G401 (cell line): ENCODE results near the gene COG1. TPM values are rescaled to one million over a fixed set of nuclear protein-coding genes. Genes with fewer than 3 reads are reported as not detected.
A peak's percentile ranks its signal among the peaks of the same experiment; 100 is the strongest.

Source experiments
- DNase-seq: peaks from one replicate; pipeline ENCODE4 v3.0.0-alpha.2; 2015; ENCODE audit warnings: low spot score
- in situ Hi-C: cut with HindIII; loops from 2 replicates; pipeline ENCODE4 v1.10.0; 2016; ENCODE audit warnings: low sequenced_read_pairs, mixed read lengths
- total RNA-seq: library from RNA; depleted of rRNA; stranded (reverse); fragments of >200 nt; shearing (Covaris generic); gene quantifications from 2 replicates; pipeline ENCODE4 v1.2.3, GENCODE V29; 2014

Gene COG1
- total RNA-seq, 1 experiment from 2014 or later, result 10.8 TPM

DNA sequence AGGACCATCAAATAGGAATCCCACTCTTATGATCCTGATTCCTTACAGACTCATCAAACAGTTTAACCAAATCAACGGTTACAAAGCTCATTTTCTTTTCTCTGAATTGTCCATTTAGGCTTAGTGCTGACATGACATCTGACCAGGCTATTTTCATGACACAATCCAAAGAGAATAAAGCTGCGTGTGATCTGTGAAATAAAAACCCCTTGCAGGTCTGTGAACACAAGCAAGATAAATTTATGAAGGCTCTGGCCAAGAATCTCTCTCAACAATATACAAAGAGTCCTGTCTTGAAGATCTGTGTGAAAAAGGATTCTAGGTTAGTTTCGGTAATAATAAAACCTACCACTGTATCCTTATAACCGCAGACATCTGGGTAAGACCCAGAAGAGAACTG is 22.0 kb downstream of the COG1 start:
- no peak for DNase-seq
- in situ Hi-C loops, result no loop called here

DNA sequence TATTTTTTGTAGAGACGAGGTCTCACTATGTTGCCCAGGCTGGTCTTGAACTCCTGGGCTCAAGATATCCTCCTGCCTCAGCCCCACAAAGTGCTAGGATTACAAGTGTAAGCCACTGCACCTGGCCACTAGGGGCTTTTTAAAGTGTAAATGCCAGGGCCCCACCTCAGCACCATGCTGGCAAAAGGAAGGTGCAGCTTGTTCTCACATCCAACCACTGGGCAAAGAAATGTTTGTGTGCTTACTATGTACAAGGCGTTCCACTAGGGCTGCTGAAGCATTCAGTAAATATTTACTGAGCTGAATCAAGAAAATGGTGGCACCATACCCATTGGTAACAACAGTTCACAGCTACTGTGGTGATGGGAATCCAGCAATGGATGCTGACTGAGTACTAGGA is 22.6 kb downstream of the COG1 start:
- in situ Hi-C loops, result no loop called here
- no peak for DNase-seq

DNA sequence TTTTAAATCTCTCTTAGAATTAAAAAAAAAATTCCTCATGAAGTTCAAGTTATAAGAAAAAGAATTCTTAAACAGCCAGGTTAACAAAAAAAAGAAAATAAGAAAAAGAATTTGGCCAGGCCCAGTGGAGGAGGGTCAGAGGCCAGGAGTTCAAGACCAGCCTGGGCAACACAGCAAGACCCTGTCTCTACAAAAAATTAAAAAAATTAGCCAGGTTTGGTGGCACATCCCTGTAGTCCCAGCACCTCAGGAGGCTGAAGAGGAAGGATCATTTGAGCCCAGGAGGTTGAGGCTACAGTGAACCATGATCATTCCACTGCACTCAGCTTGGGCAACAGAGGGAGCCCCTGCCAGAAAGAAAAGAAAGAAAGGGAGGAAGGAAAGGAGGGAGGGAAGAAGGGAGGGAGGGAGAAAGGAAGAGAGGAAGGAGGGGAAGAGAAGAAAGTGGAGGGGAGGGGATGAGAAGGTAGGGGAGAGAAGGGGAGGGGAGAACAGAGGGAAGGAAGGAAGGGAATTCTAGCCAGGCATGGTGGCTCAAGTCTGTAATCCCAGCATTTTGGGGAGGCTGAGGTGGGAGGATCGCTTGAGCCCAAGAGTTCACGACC is 30.9 kb downstream of the COG1 start:
- DNase-seq, result no peak
- in situ Hi-C loops, result no loop called here

DNA sequence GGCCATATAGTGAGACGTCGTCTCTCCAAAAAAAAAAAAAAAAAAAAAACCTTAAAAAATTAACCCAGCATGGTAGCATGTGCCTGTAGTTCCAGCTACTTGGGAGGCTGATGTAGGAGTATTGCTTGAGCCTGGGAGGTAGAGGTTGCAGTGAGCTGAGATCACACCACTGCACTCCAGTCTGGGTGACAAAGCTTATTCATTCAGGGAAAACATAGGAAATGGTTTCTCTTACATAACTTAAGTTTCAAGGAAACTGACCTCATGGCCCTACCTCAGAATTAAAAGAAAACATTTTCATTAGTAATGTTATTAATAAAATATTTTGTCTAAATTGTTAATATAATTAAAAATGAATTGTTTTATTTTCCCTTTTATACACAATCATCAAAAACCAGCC is 31.4 kb downstream of the COG1 start:
- in situ Hi-C loops, result no loop called here
- DNase-seq, result no peak

GRCh38 chr17:73224663-73225305 is 31.9 kb downstream of the COG1 start:
- in situ Hi-C loops, result no loop called here
- DNase-seq, result no peak

- in situ Hi-C loops, result no loop called here
Measured at GRCh38 chr17:73226556-73227172, 33.8 kb downstream of the COG1 start.

DNA sequence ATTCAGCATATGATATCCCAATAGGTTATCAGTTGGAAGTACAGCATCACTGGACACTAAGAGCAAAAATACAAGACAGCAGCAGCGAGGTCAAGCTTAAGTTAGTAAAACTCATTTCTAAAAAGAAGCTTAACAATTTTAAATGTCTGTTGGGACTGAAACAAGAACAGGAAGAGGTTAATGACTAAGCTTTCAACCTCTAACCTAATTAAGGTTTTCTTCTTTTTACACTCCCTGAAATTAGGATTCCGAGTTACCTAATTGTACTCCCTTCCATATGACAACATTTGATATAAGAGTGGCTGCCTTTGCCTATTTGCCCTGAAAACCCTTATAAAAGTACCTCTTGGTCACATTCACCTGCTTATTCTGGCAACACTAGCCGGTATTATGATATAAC is 34.5 kb downstream of the COG1 start:
- no peak for DNase-seq

More at GRCh38 chr17:73226556-73227172, 33.8 kb downstream of the COG1 start:
- DNase-seq, result no peak

DNA sequence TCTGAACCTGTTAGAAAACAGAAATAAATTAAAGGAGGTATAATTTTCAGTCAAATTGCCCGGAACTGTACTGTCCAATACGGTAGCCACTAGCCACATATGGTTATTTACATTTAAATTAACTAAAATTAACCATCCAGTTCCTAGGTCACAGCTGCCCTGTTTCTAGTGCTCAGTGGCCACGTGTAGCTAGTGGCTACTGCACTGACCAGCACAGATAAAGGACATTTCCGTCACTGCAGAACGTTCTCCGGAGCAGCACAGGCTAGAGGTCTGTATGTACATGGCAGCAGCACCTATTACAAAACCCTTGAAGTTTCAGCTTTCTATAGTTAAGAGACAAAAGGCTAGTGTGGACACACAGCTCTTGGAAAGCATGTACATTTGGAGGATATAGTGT is 35.1 kb downstream of the COG1 start:
- in situ Hi-C loops, result no loop called here
- DNase-seq, result no peak

More for the DNA sequence above, 34.5 kb downstream of the COG1 start:
- in situ Hi-C loops, result no loop called here

GRCh38 chr17:73228748-73229236 is 35.9 kb downstream of the COG1 start:
- in situ Hi-C loops, result no loop called here
- no peak for DNase-seq

DNA sequence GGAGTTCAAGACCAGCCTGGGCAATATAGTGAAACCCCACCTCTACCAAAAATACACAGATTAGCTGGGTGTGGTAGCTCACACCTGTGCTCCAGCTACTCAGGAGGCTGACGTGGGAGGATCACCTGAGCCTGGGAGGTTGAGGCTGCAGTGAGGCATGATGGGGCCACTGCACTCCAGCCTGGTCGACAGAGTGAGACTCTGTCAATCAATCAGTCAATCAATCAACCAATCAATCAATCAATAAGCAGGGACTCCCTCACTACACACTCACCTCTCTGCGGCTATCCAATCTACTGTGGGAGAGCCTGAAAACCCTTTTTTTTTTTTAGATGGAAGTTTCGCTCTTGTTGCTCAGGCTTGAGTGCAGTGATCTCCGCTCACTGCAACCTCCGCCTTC is 37.2 kb downstream of the COG1 start:
- in situ Hi-C loops, result no loop called here
- no peak for DNase-seq

- in situ Hi-C loops, result no loop called here
- peak; percentile 44 for DNase-seq
Measured at GRCh38 chr17:73231395-73231794, 38.5 kb downstream of the COG1 start.

DNA sequence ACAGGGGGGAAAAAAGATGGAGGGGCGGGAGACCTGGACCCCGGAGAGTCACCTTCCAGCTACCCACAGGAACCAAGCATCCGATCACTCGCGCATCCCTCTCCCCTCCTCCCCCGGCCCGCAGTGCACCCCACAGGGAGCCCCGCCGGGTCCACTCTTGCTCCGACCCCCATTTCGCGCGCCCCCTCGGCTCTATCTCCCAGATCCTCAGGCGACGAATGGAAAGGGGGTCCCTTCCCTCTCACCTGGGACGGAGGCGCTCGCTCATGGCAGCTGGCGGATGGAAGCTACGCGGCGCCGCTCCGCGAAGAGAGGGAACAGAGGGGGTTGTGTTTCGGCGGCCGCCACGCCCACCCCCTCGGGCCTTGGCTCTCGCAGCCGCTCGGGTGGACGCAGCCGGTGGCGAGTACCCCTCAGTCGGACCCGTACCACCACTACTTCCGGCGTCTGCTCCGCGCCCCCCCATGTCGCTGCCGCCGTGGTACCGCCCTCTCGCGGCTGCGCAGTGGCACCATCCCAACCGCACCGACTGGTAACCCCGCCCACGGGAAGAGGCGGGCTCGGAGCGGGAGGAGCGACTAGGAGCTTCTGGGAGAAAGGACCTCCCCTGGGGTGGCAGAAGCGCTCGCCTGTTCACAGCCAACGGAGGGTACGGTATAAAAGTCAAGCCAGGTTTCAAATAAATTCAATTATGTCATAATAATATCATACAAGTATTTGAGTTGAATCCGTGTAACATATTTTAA is 39.2 kb downstream of the COG1 start:
- DNase-seq, result peak; percentile 96
- in situ Hi-C loops, result no loop called here

DNA sequence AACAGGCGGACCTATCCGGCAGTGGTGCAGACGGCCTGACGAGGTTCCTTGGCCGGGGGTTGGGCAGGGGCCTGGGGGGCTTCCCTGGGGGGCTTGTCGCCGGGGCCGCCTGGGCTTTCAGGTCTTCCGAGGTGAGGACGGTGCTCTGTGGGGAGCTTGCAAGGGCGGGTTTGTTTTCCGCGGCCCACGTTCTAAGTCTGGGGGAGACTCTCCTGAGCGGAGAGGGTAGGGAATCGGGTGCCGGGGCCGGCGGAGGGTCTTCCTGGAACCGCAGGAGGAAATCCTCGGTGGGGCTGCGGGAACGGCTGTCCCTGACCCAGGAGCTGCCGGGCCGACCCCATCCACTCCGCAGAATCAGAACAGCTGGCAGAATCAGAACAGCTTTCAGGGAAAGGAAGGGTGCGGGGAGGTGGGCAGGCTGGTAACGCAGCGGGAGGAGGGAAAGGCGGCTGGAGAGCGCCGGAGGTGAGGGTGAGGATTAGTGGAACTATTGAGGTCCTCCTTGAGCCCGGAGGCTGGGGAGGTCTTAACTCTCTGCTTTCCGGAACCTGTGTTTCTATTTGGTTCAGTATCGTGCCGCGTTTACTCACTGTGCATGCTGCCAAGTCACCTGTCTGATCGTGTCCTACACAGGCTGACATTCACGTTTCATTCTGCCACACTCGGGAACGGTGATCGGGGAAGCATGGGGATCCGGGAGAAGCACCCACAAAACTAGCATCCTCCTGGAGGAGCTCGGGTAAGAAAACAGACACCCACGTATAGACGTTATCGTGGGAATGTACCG is 39.9 kb downstream of the COG1 start:
- peak; percentile 61 for DNase-seq
- in situ Hi-C loops, result no loop called here

DNA sequence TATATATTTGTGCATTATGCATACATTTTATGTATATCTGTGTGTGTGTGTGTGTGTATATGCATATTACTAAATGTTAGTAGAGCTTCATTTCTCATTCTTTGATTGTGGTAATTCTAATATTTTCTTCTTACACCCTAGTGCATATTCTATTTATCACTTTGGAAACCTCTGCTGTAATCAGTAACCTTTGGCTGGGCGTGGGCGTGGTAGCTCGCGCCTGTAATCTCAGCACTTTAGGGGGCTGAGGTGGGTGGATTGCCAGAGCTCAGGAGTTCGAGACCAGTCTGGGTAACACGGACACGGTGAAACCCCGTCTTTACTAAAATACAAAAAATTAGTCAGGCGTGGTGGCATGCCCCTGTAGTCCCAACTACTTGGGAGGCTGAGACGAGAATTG is 41.9 kb downstream of the COG1 start:
- in situ Hi-C loops, result no loop called here
- DNase-seq, result no peak

- no peak for DNase-seq
- in situ Hi-C loops, result no loop called here
Measured at GRCh38 chr17:73237714-73238113, 44.9 kb downstream of the COG1 start.

DNA sequence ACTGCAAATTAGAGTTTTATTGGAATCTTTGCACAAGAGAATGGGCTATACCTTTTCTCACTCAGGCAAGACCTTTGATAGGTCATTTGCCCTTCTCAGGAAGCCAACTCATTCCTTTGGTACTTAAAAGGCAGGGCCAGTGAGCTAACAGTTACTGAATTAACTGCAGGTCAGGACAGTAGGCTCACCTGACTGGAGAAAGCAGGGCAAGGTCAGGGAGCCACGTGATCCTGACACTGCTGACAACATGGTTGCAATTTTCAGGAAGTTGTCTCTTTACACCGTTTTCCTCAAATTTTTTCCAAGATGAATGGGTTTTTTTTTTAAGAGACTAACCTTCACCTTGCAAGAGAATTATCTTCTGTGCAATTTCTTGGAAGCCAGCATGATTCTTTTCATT is 47.7 kb downstream of the COG1 start:
- DNase-seq, result no peak
- in situ Hi-C loops, result no loop called here

DNA sequence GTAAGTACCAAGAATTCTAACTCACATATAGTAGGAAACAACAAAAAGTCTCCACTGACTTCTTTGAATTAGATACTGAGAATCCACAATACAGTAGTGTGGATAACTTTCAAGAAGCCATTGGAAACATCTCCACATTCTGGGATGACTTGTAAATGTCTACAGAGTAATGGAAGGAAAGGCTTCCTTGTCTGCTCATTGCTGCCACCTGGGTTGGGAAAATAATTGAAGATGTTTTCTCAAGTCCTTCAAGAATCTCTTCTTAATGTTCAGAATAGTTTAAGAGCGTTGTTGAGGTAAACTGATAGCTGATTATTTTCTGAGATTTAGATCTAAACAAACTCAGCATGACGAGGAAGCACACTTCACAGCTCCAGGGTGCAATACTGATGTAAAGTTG is 54.9 kb downstream of the COG1 start:
- in situ Hi-C loops, result no loop called here
- no peak for DNase-seq

- in situ Hi-C loops, result no loop called here
- DNase-seq, result no peak
Measured at GRCh38 chr17:73248532-73248931, 55.7 kb downstream of the COG1 start.

DNA sequence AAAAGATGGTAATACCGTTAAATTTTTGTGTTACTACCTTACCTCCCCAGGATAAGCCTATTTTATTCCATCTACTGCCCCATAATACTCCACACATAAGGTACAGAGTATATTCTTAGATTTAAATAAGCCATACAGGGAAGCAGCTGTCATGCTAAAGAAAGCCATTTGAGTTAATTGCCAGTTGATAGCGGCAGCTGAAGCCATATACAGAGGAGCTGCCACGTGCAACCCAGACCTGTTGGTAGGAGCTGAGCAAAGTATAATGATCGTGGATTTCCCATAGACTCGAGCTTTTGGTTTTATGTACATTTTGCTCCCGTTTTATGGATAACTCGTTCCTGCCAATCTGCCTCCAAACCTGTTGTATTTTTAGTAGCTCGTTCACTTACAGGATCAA is 56.8 kb downstream of the COG1 start:
- DNase-seq, result no peak
- in situ Hi-C loops, result loop anchor here (5.0 kb wide), 1 partner anchor 98 kb away; no protein-coding TSS in a partner anchor
